GM12865 (cell line): ENCODE results near the gene UFD1.
"Not testable (repeated sequence)": the region's sequence is repeated elsewhere in the genome, so short reads cannot be mapped to it uniquely, and the experiment has no call there.

Experiments used
- DNase-seq: peaks from one replicate; pipeline ENCODE4 v3.0.0; 2010; ENCODE audit warnings: low read depth
- H3K4me3 ChIP-seq: 2 replicates; pipeline ENCODE4 v1.5.1; 2011; ENCODE audit warnings: mild to moderate bottlenecking, low read depth, low read length, control low read depth
- TF ChIP-seq, protein P1 (sequence below): IDR thresholded peaks from 2 replicates; pipeline ENCODE4 v1.5.1; 2011; ENCODE audit warnings: low read length, control low read depth, low read depth, inconsistent platforms; ENCODE audit not compliant: insufficient read depth; ENCODE audit errors: missing control alignments

Gene UFD1

GRCh38 chr22:19449422-19449767 is 29.6 kb downstream of the UFD1 start:
- no peak overlapping the region for H3K4me3 ChIP-seq
- no peak for DNase-seq
- TF ChIP-seq, protein P1, sequence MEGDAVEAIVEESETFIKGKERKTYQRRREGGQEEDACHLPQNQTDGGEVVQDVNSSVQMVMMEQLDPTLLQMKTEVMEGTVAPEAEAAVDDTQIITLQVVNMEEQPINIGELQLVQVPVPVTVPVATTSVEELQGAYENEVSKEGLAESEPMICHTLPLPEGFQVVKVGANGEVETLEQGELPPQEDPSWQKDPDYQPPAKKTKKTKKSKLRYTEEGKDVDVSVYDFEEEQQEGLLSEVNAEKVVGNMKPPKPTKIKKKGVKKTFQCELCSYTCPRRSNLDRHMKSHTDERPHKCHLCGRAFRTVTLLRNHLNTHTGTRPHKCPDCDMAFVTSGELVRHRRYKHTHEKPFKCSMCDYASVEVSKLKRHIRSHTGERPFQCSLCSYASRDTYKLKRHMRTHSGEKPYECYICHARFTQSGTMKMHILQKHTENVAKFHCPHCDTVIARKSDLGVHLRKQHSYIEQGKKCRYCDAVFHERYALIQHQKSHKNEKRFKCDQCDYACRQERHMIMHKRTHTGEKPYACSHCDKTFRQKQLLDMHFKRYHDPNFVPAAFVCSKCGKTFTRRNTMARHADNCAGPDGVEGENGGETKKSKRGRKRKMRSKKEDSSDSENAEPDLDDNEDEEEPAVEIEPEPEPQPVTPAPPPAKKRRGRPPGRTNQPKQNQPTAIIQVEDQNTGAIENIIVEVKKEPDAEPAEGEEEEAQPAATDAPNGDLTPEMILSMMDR, result no peak

GRCh38 chr22:19448739-19449421 is 30.1 kb downstream of the UFD1 start:
- TF ChIP-seq, protein P1, result no peak
- peak overlapping the region; percentile 72 for H3K4me3 ChIP-seq
- peak; percentile 77 for DNase-seq

GRCh38 chr22:19448076-19448607 is 30.9 kb downstream of the UFD1 start:
- DNase-seq, result peak; percentile 86
- TF ChIP-seq, protein P1, result no peak
- peak overlapping the region; percentile 72 for H3K4me3 ChIP-seq

DNA sequence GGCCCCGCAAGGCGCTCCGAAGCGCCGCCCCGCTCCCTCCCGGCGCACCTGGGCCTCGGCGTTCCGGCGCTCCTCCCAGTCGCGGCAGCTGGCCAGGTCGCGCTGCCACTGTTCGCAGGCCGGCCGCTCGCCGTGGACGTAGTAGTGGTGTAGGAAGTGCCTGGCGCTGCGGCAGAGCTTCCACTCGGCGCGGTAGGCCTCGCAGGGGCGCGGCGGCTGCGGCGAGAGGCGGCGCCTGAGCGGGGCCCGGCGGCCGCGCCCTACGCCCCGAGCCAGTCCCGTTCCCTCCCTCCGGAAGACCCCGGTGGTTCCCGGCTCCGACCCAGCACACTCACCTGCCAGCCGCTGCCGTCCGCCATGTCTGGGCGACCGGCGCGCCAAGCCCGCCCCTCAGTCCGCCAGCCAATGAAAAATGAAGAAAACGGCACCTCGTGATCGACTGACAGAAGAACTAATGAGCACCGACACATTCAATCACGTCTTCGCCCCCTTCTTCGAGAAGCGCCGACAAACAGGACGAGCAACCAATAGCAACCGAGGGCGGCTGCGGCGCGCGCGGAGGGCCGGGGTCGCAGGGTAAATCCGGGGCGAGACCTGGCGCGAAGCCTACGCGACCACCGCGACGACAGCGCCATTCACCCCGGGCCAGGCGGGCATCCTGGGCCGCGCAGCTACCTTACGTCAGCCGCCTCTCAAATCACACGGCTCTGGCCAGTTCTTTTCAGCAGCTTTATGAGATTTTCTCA is 31.5 kb downstream of the UFD1 start, which contains the start of gene C22orf39:
TSS of gene C22orf39 (minus strand) at position 382 of the 746 bp plus-strand sequence. CDS start at position 359, 23 bp downstream.
- TF ChIP-seq, protein P1, result no peak
- peak within 1 kb of the TSS; percentile 72 for H3K4me3 ChIP-seq
- peak; percentile 95 for DNase-seq

DNA sequence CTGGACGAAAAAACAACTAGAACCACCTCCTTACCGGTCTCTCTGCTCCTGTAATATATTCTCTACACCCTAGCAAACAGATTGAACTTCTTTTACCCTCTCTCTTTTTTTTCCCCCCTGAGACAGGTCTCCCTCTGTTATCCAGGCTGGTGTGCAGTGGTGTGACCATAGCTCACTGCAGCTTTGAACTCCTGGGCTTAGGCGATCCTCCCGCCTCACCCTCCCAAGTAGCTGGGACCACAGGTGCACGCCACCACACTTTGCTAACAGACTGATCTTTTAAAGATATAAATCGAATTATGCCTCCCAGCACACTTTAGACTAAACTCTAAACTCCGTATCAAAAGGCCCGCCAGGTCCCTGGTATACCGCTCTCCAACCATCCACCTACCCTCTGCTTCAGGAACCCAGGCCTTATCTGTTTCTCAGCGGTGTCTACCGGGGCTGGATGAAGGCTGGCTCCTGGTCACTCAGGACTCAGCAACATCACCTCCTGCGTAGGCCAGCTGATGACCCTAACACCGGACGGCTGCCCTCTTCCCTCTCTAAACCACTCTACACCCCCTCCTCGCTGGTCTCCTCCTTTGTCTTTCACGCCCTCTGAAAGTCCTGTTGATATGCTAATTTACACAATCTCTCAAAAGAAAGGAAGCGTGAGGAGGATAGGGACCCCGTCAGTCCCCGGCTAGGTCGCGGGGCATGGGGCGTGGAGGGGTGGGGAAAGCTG is 32.2 kb downstream of the UFD1 start:
- no peak for DNase-seq
- H3K4me3 ChIP-seq, result peak overlapping the region; percentile 72
- TF ChIP-seq, protein P1, result no peak

- H3K4me3 ChIP-seq, DNase-seq: not testable (repeated sequence)
These were observed 33.6 kb downstream of the UFD1 start for GRCh38 chr22:19445279-19445982.
